Fibroblast of pulmonary artery (primary cell): ENCODE data around the gene SPTBN1.
A peak's percentile ranks its signal among the peaks of the same experiment; 100 is the strongest.

Source experiments
- DNase-seq: peaks from one replicate; pipeline ENCODE4 v3.0.0-alpha.2; 2010; ENCODE audit warnings: low read depth
- H3K4me3 ChIP-seq: replicated peaks from 2 replicates; pipeline ENCODE4 v1.5.1; 2011; ENCODE audit warnings: low read depth, mild to moderate bottlenecking, control low read depth, low read length, moderate library complexity
- CTCF ChIP-seq: IDR thresholded peaks from 2 replicates; pipeline ENCODE4 v1.5.1; 2011; ENCODE audit warnings: mild to moderate bottlenecking, control low read depth, low read length, inconsistent platforms; ENCODE audit errors: missing control alignments

Gene SPTBN1

GRCh38 chr2:54531558-54531957 is 75.4 kb downstream of the SPTBN1 start:
- no peak for TF ChIP-seq CTCF
- DNase-seq, result peak; percentile 62
- no peak overlapping the region for H3K4me3 ChIP-seq

GRCh38 chr2:54534221-54534620 is 78.1 kb downstream of the SPTBN1 start:
- no peak overlapping the region for H3K4me3 ChIP-seq
- DNase-seq, result no peak
- no peak for TF ChIP-seq CTCF

- no peak for TF ChIP-seq CTCF
- no peak overlapping the region for H3K4me3 ChIP-seq
Observed at GRCh38 chr2:54534625-54535024, 78.5 kb downstream of the SPTBN1 start.

GRCh38 chr2:54535599-54536195 is 79.6 kb downstream of the SPTBN1 start:
- no peak for DNase-seq
- H3K4me3 ChIP-seq, result no peak overlapping the region
- no peak for TF ChIP-seq CTCF

More at GRCh38 chr2:54534625-54535024, 78.5 kb downstream of the SPTBN1 start:
- no peak for DNase-seq

GRCh38 chr2:54536720-54537119 is 80.6 kb downstream of the SPTBN1 start:
- no peak overlapping the region for H3K4me3 ChIP-seq
- no peak for DNase-seq
- no peak for TF ChIP-seq CTCF

- DNase-seq, result no peak
- H3K4me3 ChIP-seq, result no peak overlapping the region
- no peak for TF ChIP-seq CTCF
Observed at GRCh38 chr2:54538537-54538936, 82.4 kb downstream of the SPTBN1 start.

GRCh38 chr2:54539683-54540082 is 83.6 kb downstream of the SPTBN1 start:
- no peak for TF ChIP-seq CTCF
- H3K4me3 ChIP-seq, result no peak overlapping the region
- no peak for DNase-seq
